HK-2 (cell line): Measurements from ENCODE around the gene SNCG.
"Not testable (repeated sequence)": the region's sequence is repeated elsewhere in the genome, so short reads cannot be mapped to it uniquely, and the experiment has no call there.

Experiments
- DNase-seq: peaks from one replicate; pipeline ENCODE4 v3.0.0-alpha.2; 2018; ENCODE audit not compliant: unreplicated experiment

Gene SNCG

GRCh38 chr10:86944907-86945306 is 13.5 kb upstream of the SNCG start:
- DNase-seq, result no peak

GRCh38 chr10:86945361-86946212 is 12.8 kb upstream of the SNCG start:
- no peak for DNase-seq

- DNase-seq, result no peak
These were observed 11.9 kb upstream of the SNCG start for GRCh38 chr10:86946213-86947155.

- not testable (repeated sequence) for DNase-seq
These were observed 10.6 kb upstream of the SNCG start for GRCh38 chr10:86947806-86948205.

- no peak for DNase-seq
These were observed 8.1 kb upstream of the SNCG start for GRCh38 chr10:86950349-86950748.

GRCh38 chr10:86951184-86951761 is 7.1 kb upstream of the SNCG start:
- no peak for DNase-seq

GRCh38 chr10:86952106-86952505 is 6.3 kb upstream of the SNCG start:
- no peak for DNase-seq

- not testable (repeated sequence) for DNase-seq
These were observed 5.7 kb upstream of the SNCG start for GRCh38 chr10:86952697-86953096.

GRCh38 chr10:86953747-86954680 is 4.4 kb upstream of the SNCG start:
- DNase-seq, result no peak

- no peak for DNase-seq
These were observed 3.5 kb upstream of the SNCG start for GRCh38 chr10:86954681-86955500.

- no peak for DNase-seq
These were observed 2.8 kb upstream of the SNCG start for GRCh38 chr10:86955501-86956194.

- no peak for DNase-seq
These were observed 2.1 kb upstream of the SNCG start for GRCh38 chr10:86956195-86956847.

- no peak for DNase-seq
These were observed 1.5 kb upstream of the SNCG start for GRCh38 chr10:86956848-86957448.

- DNase-seq, result no peak
These were observed 806 bp upstream of the SNCG start, which contains the start of gene MMRN2 for GRCh38 chr10:86957471-86958115. TSS of gene MMRN2 (minus strand) at chr10:86957615. CDS start at chr10:86957541, 74 bp downstream.

- peak; percentile 68 for DNase-seq
These were observed 720 bp downstream of the SNCG start for GRCh38 chr10:86958901-86959736.

GRCh38 chr10:86959737-86960002 is 1.3 kb downstream of the SNCG start:
- DNase-seq, result no peak
